IgD-negative memory B cell (primary cell): Measurements from ENCODE around the gene CD44. TPM values are rescaled to one million over a fixed set of nuclear protein-coding genes. Genes with fewer than 3 reads are reported as not detected.

Experiments used
- H3K27ac Mint-ChIP-seq, 3 donors: one replicate each; pipeline ENCODE4 v1.8.0; 2020 to 2022; ENCODE audit warnings: mild to moderate bottlenecking in 3 of 3, mixed read lengths in 3 of 3, moderate library complexity in 1 of 3
- H3K27me3 Mint-ChIP-seq: one replicate; pipeline ENCODE4 v1.8.0; 2021; ENCODE audit warnings: mixed read lengths
- H3K36me3 Mint-ChIP-seq: one replicate; pipeline ENCODE4 v1.8.0; 2020; ENCODE audit warnings: mild to moderate bottlenecking, mixed read lengths
- H3K4me1 Mint-ChIP-seq, 3 donors: one replicate each; pipeline ENCODE4 v1.8.0; 2020 to 2022; ENCODE audit warnings: mixed read lengths in 3 of 3, mild to moderate bottlenecking in 1 of 3
- H3K4me3 Mint-ChIP-seq, 4 donors: one replicate each; pipeline ENCODE4 v1.8.0; 2020 to 2022; ENCODE audit warnings: mild to moderate bottlenecking in 4 of 4, mixed read lengths in 4 of 4, moderate library complexity in 3 of 4
- H3K9me3 Mint-ChIP-seq, 3 donors: one replicate each; pipeline ENCODE4 v1.8.0; 2020 to 2021; ENCODE audit warnings: mixed read lengths in 3 of 3, mild to moderate bottlenecking in 1 of 3
- polyA plus RNA-seq: library from polyadenylated mRNA; unstranded; fragments of 300-500 nt; fragmentation: Illumina TruSeq; gene quantifications from one replicate; pipeline ENCODE4 v1.2.3, GENCODE V29; 2021

Gene CD44
- polyA plus RNA-seq, 1 donor from 2014 or later, result 176 TPM

DNA sequence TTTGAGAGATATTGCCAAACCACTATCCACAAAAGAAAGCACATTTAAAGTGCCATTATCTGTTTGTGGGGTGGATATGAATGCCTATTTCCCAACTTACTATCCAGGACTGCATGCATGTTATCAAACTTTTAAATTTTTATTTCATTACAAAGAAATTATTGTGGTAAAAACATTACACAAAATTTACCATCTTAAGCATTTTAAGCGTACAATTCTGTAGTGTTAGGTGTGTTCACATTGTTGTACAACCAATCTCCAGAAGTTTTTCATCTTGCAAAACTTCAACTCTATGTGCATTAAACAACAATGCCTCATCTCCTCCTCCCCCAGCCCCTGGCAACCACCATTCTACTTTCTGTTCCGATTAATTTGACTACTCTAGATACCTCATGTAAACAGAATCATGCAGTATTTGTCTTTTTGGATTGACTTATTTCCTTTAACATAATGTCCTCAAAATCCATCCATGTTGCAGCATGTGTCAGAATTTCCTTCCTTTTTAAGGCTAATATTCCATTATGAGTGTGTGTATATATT, 17.6 kb upstream of the CD44 start:
- H3K36me3 Mint-ChIP-seq, result no peaks in the 10 kb centered on the region
- peak overlapping the region; percentile 25 to 82 (median 33) for H3K27ac Mint-ChIP-seq
- H3K27me3 Mint-ChIP-seq, result no peaks in the 10 kb centered on the region
- H3K9me3 Mint-ChIP-seq, result no peaks in the 10 kb centered on the region
- H3K4me3 Mint-ChIP-seq, result peak overlapping the region in 3 of 4 donors; percentile 1 to 65 (median 9)
- H3K4me1 Mint-ChIP-seq, result peaks cover 62 to 73% (median 70%) of the 10 kb centered on the region in 3 donors

DNA sequence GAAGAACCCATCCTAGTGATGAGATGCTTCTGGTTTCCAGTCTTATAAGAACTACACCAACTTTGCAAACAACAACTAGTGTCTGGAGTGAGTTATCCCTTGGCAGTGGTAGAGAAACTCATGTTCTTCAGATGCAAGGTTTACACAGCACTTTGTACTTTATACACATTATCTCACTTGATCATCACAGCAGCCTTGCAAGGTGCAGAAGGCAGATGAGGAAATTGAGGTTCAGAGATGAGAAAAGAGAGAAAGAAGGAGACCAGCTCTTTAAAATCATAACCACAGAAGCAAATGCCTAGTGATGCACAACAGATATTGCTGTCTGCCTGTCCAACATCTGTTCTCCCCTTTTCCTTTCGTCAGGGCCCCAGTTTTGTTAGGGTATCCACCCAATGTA, 16.7 kb upstream of the CD44 start:
- H3K27me3 Mint-ChIP-seq, result no peaks in the 10 kb centered on the region
- peaks cover 66 to 80% (median 72%) of the 10 kb centered on the region in 3 donors for H3K4me1 Mint-ChIP-seq
- no peaks in the 10 kb centered on the region for H3K36me3 Mint-ChIP-seq
- H3K9me3 Mint-ChIP-seq, result no peaks in the 10 kb centered on the region
- H3K4me3 Mint-ChIP-seq, result peak overlapping the region in 3 of 4 donors; percentile 16 to 78 (median 70)
- H3K27ac Mint-ChIP-seq, result peak overlapping the region; percentile 25 to 85 (median 83)

DNA sequence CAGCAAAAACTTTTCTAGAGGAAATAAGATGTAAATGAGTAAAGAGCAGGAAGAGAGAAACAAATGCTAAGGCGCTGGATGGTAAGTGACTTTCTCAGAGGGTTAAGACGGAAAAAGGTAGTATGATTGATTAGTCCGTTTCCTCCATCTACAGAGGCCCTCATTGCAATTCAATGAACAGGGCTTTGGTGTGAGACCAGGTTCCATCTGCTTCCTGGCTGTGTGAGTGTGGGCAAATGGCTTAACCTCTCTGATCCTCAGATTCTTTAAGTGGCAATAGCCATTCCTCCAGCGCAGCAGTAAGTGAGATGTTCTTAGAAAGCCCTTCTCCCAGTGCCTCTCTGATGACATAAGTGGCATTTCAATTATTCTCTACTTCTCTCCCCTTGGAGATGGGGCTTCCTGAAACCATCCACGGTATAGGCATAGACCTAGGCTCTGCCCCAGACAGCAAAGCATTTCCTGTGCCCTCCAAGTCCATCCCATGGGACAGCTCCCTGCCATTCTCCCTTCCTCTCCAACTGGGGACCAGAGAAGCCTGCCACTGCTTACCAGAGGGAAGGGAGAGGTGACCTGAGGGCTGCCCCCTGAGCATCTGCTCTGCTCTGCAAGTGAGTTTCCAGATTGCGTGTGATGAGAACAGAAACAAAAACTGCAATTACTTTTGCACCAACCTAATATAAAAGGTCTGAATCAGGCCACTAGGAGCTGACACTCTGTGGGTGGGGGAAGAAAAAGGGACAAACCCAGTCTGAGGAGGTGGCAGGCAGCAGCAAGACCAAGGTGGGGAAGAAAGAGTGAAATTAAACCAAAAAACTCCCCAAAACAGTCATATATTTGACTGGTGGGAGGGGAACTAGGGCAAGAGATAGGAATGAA, 12.7 kb upstream of the CD44 start:
- Mint-ChIP-seq H3K27me3 (peaks cover 1% of the 10 kb centered on the region), H3K9me3 (no peaks in the 10 kb centered on the region), H3K4me3 (peak overlapping the region; percentile 41 to 90 (median 76)), H3K4me1 (peaks cover 57 to 65% (median 58%) of the 10 kb centered on the region in 3 donors), H3K27ac (peak overlapping the region; percentile 59 to 95 (median 91)), H3K36me3 (no peaks in the 10 kb centered on the region)

DNA sequence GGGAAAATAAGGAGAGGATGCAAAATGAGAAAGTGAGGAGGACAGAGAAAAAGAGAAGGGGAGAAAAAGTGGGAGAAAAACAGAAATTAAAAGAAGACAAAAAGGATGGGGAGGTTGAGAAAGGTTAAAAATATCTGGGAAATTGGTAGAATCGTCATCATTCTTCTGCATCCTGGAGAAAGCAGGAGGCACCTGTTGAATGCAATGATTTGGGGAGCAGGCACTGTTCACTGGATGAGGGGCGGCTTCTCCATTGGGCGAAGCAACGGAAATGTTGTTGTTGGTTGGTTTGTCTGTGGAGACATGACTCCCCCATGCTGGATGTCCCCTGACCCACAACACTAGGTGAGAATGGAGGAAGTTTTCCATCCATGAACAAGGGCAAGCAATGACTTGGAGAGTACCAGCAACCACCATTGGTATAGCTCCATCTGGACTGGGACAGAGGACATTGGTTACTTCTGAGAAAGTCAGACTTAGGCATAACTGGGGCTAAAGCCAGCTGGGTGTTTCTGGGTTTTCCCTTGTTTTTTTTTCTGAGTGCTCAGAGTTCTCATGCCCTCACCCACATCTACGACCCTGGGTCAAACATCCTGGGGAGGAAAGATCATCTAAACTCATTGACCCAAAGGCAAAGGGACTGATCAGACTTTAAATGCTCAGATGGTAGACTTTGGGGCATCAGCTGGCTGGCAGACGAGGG, 11.9 kb upstream of the CD44 start:
- Mint-ChIP-seq H3K9me3 (no peaks in the 10 kb centered on the region), H3K27ac (peak overlapping the region; percentile 59 to 95 (median 91)), H3K27me3 (peaks cover 1% of the 10 kb centered on the region), H3K4me1 (peaks cover 54 to 62% (median 56%) of the 10 kb centered on the region in 3 donors), H3K36me3 (no peaks in the 10 kb centered on the region), H3K4me3 (peak overlapping the region; percentile 41 to 90 (median 76))

DNA sequence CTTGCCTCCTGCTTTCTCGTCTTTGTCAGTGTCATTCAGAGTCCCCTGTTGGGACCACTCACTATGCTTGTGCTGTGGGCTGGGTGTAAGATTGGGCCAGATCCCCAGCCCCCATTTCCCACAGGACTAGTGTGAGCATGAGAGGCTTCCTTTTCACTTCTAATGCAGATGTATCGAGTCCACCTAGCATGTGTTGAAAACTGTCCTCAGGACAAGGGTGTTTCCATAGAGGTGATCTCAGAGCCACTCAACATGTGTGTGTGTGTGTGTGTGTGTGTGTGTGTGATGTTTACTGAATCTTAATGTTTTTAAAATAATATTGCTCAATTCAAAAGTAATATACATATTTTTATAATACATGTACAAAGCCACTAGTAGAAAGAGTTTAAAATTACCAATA, 11.4 kb upstream of the CD44 start:
- H3K27me3 Mint-ChIP-seq, result peaks cover 1% of the 10 kb centered on the region
- peaks cover 50 to 58% (median 51%) of the 10 kb centered on the region in 3 donors for H3K4me1 Mint-ChIP-seq
- H3K4me3 Mint-ChIP-seq, result peak overlapping the region in 1 of 4 donors; percentile 67
- H3K9me3 Mint-ChIP-seq, result peaks cover 0 to 2% (median 0%) of the 10 kb centered on the region in 3 donors
- peak overlapping the region in 1 of 3 donors; percentile 51 for H3K27ac Mint-ChIP-seq
- H3K36me3 Mint-ChIP-seq, result no peaks in the 10 kb centered on the region

DNA sequence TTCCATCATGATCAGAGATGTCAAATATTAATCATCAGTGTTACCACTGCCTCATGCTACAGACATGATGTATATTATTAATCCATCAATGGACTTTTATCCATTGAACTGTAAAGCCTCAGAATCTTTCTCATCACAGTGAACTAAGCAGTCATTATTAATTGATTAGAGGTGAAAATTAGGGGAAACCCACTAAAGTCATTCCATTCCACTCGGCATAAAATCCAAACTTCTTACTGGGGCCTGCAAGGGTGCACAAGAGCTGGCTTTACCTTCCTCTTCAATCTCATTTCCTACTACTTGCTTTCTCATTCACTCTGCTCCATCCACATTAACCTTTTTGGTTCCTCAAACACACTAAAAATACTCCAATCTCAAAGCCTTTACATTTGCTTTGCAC, 7.9 kb upstream of the CD44 start:
- Mint-ChIP-seq H3K4me1 (peaks cover 38 to 40% (median 38%) of the 10 kb centered on the region in 3 donors), H3K27ac (peak overlapping the region in 1 of 3 donors; percentile 35), H3K4me3 (peak overlapping the region in 2 of 4 donors; percentile 5 to 50), H3K36me3 (no peaks in the 10 kb centered on the region), H3K27me3 (peaks cover 1% of the 10 kb centered on the region), H3K9me3 (peaks cover 0 to 2% (median 0%) of the 10 kb centered on the region in 3 donors)

DNA sequence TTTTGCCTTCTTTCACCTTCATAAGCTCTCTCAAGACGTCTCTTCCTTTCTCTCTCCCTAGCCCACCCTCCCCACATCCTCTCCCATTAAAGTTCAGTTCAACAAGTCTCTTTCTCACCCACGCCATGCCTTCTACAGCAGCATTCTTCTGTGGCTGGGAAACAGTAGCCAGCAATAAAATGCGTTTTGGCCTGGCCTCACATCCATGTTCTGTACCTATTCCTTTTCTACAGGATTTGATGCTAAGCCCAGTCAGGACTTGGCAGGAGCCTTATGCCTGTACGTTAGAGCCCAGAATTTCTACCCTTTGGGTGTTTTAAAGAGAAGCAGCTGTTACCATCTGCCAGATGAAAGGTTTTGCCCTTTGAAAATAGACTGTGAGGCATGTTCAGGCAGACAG, 7.1 kb upstream of the CD44 start:
- peak overlapping the region in 1 of 3 donors; percentile 76 for H3K27ac Mint-ChIP-seq
- H3K4me1 Mint-ChIP-seq, result peaks cover 31 to 34% (median 33%) of the 10 kb centered on the region in 3 donors
- peaks cover 0 to 2% (median 0%) of the 10 kb centered on the region in 3 donors for H3K9me3 Mint-ChIP-seq
- no peak overlapping the region for H3K4me3 Mint-ChIP-seq
- no peaks in the 10 kb centered on the region for H3K36me3 Mint-ChIP-seq
- peaks cover 1% of the 10 kb centered on the region for H3K27me3 Mint-ChIP-seq

DNA sequence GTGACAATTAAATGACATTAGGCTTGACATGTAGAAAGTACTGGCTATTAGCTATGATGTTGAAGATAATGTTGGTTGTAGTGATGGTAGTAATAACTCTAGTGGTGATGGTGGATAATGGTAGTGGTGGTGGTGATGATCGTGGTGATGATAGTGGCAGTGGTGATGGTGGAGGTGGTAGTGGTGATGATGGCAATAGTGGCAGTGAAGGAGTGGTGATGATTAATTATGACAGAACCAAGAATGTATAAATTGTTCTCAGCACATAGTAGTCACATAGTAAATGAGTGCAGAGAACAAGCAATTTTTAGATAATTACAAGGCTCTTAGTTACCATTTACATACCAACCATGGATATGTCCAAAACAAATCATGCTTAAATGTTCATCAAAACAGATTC, 5.3 kb upstream of the CD44 start:
- H3K9me3 Mint-ChIP-seq, result peaks cover 0 to 2% (median 0%) of the 10 kb centered on the region in 3 donors
- peaks cover under 1% of the 10 kb centered on the region for H3K27me3 Mint-ChIP-seq
- no peaks in the 10 kb centered on the region for H3K36me3 Mint-ChIP-seq
- H3K4me3 Mint-ChIP-seq, result no peak overlapping the region
- no peak overlapping the region for H3K27ac Mint-ChIP-seq
- H3K4me1 Mint-ChIP-seq, result peaks cover 28 to 37% (median 29%) of the 10 kb centered on the region in 3 donors

DNA sequence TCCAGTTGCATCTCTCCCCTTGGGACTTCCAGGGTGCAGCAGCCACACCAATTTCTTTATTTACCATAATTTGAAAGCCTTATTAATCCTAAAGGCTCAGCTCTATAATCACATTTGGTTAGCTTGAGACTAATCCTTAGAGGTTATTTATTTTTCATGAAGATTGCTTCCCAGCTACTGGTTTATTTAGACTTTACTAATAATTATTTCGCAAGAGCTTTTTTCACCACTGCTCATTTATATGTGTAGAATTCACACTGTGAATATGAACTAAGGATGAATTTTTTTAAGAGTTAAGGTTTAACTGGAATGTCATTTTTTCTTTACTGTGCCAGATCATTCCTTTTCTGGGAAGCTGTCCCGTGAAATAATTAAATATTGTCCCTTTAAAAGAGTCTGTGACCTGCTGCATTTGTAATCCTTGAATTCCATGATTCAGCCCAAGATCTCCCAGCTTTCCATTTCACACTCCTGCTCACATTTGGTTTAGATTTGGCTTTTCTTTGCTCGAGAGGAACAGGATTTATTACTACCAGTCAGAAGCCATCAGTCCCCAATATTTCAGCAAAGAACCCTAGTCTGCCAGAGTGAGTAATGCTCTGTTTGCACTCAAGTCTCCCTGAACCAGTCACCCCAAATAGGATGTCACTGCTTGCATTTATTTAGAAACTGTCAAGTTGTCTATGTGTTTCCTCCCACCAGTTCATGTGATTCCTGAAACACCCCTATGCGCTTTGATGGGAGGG, 4.4 kb upstream of the CD44 start:
- peak overlapping the region in 1 of 4 donors; percentile 7 for H3K4me3 Mint-ChIP-seq
- no peaks in the 10 kb centered on the region for H3K36me3 Mint-ChIP-seq
- H3K4me1 Mint-ChIP-seq, result peaks cover 23 to 34% (median 25%) of the 10 kb centered on the region in 3 donors
- no peak overlapping the region for H3K27ac Mint-ChIP-seq
- H3K27me3 Mint-ChIP-seq, result no peaks in the 10 kb centered on the region
- peaks cover 0 to 2% (median 0%) of the 10 kb centered on the region in 3 donors for H3K9me3 Mint-ChIP-seq

DNA sequence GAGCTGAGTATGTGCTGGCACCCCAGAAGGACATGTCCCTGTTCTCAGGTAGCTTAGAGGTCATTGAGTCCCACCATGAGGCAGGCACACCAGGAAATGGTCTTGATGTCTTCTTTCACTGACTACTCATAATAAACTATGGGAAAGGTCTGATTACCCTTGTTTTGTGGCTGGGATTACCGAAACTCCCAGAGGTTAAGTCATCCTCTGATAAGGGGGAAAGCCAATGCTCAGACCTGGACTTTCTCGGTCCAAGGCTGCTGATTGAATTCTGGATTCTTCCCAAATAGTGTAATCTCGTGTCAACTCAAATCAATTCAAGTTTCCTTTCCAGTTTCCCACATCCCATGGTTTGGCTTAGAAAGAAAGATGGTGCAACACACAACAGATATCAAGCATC, 3.7 kb upstream of the CD44 start:
- Mint-ChIP-seq H3K4me1 (peaks cover 22 to 34% (median 25%) of the 10 kb centered on the region in 3 donors), H3K27ac (no peak overlapping the region), H3K9me3 (peaks cover 0 to 2% (median 0%) of the 10 kb centered on the region in 3 donors), H3K27me3 (no peaks in the 10 kb centered on the region), H3K36me3 (no peaks in the 10 kb centered on the region), H3K4me3 (peak overlapping the region in 1 of 4 donors; percentile 7)

DNA sequence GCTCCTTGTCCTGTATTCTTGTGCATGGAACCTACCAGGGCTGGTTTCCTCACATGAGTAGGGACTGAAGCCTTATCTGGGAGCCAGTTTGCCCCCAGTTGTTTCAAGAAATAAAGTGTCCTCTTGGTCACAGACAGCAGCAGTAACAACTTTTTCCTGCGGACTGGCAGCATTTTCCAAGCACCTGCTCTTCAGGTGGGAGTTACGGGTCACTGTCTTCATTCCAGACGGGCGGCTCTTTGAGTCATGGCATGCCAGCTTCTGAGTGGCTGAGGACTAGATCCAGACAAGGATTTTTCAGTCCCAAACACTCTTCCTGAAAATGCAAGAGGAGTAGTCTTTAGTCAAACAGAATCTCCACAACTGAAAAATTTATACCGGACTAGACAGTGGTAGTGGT, 2.7 kb upstream of the CD44 start:
- H3K27ac Mint-ChIP-seq, result peak overlapping the region in 2 of 3 donors; percentile 14 to 54
- H3K4me1 Mint-ChIP-seq, result peaks cover 19 to 35% (median 20%) of the 10 kb centered on the region in 3 donors
- H3K27me3 Mint-ChIP-seq, result no peaks in the 10 kb centered on the region
- no peak overlapping the region for H3K4me3 Mint-ChIP-seq
- peaks cover 0 to 2% (median 0%) of the 10 kb centered on the region in 3 donors for H3K9me3 Mint-ChIP-seq
- H3K36me3 Mint-ChIP-seq, result no peaks in the 10 kb centered on the region

DNA sequence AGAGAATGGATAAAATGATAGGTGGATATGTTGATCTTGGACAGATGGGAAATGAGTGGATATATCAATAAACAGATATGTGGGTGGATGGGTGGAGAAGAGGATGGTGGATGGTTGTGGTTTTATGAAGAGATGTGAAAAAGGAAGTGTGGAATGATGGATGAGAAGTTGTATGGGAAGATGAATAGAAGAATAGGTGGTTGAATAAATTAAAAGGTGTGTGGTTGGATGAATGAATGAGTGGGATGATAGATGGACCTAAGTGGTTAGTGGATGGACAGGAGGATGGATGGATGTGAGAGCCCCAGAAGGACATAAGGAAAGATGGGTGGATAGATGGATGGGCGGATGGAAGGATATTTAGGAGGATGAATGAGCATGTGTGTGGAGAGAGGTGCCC, 913 bp upstream of the CD44 start:
- Mint-ChIP-seq H3K36me3 (no peaks in the 10 kb centered on the region), H3K27me3 (no peaks in the 10 kb centered on the region), H3K4me1 (peaks cover 22 to 42% (median 28%) of the 10 kb centered on the region in 3 donors), H3K9me3 (no peaks in the 10 kb centered on the region), H3K27ac (peak overlapping the region; percentile 7 to 97 (median 89)), H3K4me3 (peak overlapping the region; percentile 91 to 98 (median 96))

DNA sequence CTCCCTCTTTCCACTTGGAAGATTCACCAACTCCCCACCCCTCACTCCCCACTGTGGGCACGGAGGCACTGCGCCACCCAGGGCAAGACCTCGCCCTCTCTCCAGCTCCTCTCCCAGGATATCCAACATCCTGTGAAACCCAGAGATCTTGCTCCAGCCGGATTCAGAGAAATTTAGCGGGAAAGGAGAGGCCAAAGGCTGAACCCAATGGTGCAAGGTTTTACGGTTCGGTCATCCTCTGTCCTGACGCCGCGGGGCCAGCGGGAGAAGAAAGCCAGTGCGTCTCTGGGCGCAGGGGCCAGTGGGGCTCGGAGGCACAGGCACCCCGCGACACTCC, 397 bp upstream of the CD44 start:
- no peaks in the 10 kb centered on the region for H3K27me3 Mint-ChIP-seq
- no peaks in the 10 kb centered on the region for H3K9me3 Mint-ChIP-seq
- H3K4me1 Mint-ChIP-seq, result peaks cover 24 to 46% (median 31%) of the 10 kb centered on the region in 3 donors
- H3K27ac Mint-ChIP-seq, result peak overlapping the region; percentile 89 to 97 (median 95)
- H3K36me3 Mint-ChIP-seq, result no peaks in the 10 kb centered on the region
- H3K4me3 Mint-ChIP-seq, result peak overlapping the region; percentile 91 to 98 (median 96)

DNA sequence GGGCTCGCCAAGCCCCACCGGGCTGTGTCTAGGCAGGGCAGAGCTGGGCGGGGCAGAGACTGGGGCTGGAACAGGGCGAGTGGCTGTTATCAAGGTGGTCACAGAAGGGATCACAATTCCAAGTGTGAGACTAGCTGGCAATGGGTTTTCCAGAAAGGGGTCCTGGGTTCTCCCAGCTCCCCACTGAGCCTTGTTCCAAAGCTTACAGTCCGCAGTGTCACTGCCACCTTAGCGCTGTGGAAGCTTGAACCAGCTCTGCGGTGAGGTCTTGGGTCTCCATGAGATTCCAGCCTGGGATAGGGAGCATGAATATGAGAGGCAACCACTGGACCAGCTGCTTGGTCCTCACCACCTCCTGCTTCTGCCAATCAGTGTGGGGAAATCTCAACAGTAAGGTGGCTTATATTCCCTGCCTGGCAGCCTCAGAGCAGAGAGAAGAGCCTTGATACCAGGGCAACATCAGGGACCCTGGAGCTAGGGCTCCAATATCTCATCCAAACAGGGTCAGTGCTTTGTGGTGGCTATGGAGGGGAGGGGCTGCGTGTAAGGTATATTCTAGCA, 831 bp downstream of the CD44 start:
- Mint-ChIP-seq H3K27me3 (no peaks in the 10 kb centered on the region), H3K9me3 (no peaks in the 10 kb centered on the region), H3K4me1 (peaks cover 34 to 57% (median 41%) of the 10 kb centered on the region in 3 donors), H3K36me3 (peaks cover 3% of the 10 kb centered on the region), H3K27ac (peak overlapping the region; percentile 89 to 97 (median 95)), H3K4me3 (peak overlapping the region; percentile 91 to 98 (median 96))
